B cell (primary cell): ENCODE measurements around the gene DNAJC6. TPM values are rescaled to one million over a fixed set of nuclear protein-coding genes. Genes with fewer than 3 reads are reported as not detected.

Experiments used
- ATAC-seq: fragments of 200-7000 bp; cut with Tn5 transposase; one replicate; pipeline ENCODE4 v1.10.0; 2021; ENCODE audit warnings: low read depth, mild to moderate bottlenecking, moderate number of reproducible peaks, moderate library complexity
- CTCF ChIA-PET: fragments of 350-600 bp; sonication (Branson Sonifier 250); formaldehyde crosslinking; loops from one replicate; lab custom pipeline; 2021; ENCODE audit warnings: antibody characterized with exemption, inconsistent platforms; lab: Charles Lee
- POLR2A ChIA-PET: fragments of 350-600 bp; sonication (Branson Sonifier 250); formaldehyde crosslinking; loops from one replicate; lab custom pipeline; 2021; ENCODE audit warnings: antibody characterized with exemption; lab: Charles Lee
- DNase-seq: peaks from one replicate; pipeline ENCODE4 v3.0.0; 2013
- H2AFZ ChIP-seq: 2 replicates; pipeline ENCODE4 v1.6.1; 2012; ENCODE audit warnings: mild to moderate bottlenecking, low read depth, low read length; ENCODE audit not compliant: insufficient read depth, poor library complexity, severe bottlenecking
- H3K27ac ChIP-seq, 2 donors: 1 replicate in 1 of 2; 2 replicates in 1 of 2; pipeline ENCODE4 v1.5.1; 2012 to 2013; ENCODE audit warnings: low read length in 2 of 2, mild to moderate bottlenecking in 2 of 2, moderate library complexity in 1 of 2
- H3K27me3 ChIP-seq, 4 experiments: fragments of 200-600 bp in 1 of 4; sonication (generic) in 1 of 4; replicated peaks in 1 of 4; 1 replicate in 2 of 4; 2 replicates in 2 of 4; pipeline versions ENCODE4 v1.6.1 to v1.7.0; 2013 to 2016; ENCODE audit warnings: low read length in 3 of 4, mild to moderate bottlenecking in 2 of 4, mixed read lengths in 1 of 4, moderate library complexity in 1 of 4; ENCODE audit not compliant: insufficient read depth in 4 of 4, control insufficient read depth in 3 of 4; ENCODE audit errors: control extremely low read depth in 1 of 4
- H3K36me3 ChIP-seq, 2 experiments: replicated peaks in 1 of 2; 1 replicate in 1 of 2; 2 replicates in 1 of 2; pipeline versions ENCODE4 v1.6.1 to v1.7.1; 2013; ENCODE audit warnings: low read length in 1 of 2; ENCODE audit not compliant: insufficient read depth in 2 of 2, control insufficient read depth in 1 of 2; ENCODE audit errors: control extremely low read depth in 1 of 2, extremely low read depth in 1 of 2
- H3K4me1 ChIP-seq, 2 donors: fragments of 200-600 bp in 1 of 2; sonication (generic) in 1 of 2; 1 replicate in 1 of 2; 2 replicates in 1 of 2; pipeline versions ENCODE4 v1.5.1 to v1.6.1; 2013 to 2017; ENCODE audit warnings: low read length in 2 of 2; ENCODE audit not compliant: control insufficient read depth in 2 of 2, insufficient read depth in 2 of 2
- H3K4me2 ChIP-seq: replicated peaks from 2 replicates; pipeline ENCODE3; 2012; ENCODE audit warnings: mild to moderate bottlenecking, low read depth, low read length; ENCODE audit not compliant: poor library complexity, severe bottlenecking
- H3K4me3 ChIP-seq, 5 experiments: fragments of 200-600 bp in 1 of 5; sonication (generic) in 1 of 5; 1 replicate in 3 of 5; 2 replicates in 2 of 5; pipeline versions ENCODE4 v1.5.1 to v1.7.0; 2011 to 2016; ENCODE audit warnings: low read length in 4 of 5, mild to moderate bottlenecking in 4 of 5, low read depth in 2 of 5, control low read depth in 1 of 5, moderate library complexity in 1 of 5; ENCODE audit not compliant: insufficient read depth in 1 of 5; ENCODE audit errors: control extremely low read depth in 1 of 5, extremely low read depth in 1 of 5
- H3K79me2 ChIP-seq: fragments of 200-600 bp; sonication (generic); one replicate; pipeline ENCODE4 v1.6.0; 2016; ENCODE audit warnings: low read length; ENCODE audit not compliant: control insufficient read depth, insufficient read depth
- H3K9ac ChIP-seq: fragments of 200-600 bp; sonication (generic); 2 replicates; pipeline ENCODE4 v1.6.1; 2017; ENCODE audit warnings: mild to moderate bottlenecking, low read length, moderate library complexity
- H3K9me3 ChIP-seq, 3 donors: one replicate each; pipeline versions ENCODE4 v1.6.1 to v1.7.1; 2013; ENCODE audit warnings: low read length in 2 of 3; ENCODE audit not compliant: control insufficient read depth in 2 of 3, insufficient read depth in 1 of 3; ENCODE audit errors: control extremely low read depth in 1 of 3
- H4K20me1 ChIP-seq: 2 replicates; pipeline ENCODE4 v1.6.0; 2012; ENCODE audit warnings: mild to moderate bottlenecking, low read length; ENCODE audit not compliant: insufficient read depth, control insufficient read depth, poor library complexity, severe bottlenecking
- H3K27ac Mint-ChIP-seq: one replicate; pipeline ENCODE4 v1.8.0; 2021; ENCODE audit warnings: mixed read lengths
- H3K27me3 Mint-ChIP-seq: one replicate; pipeline ENCODE4 v1.8.0; 2021; ENCODE audit warnings: mixed read lengths
- H3K4me1 Mint-ChIP-seq: one replicate; pipeline ENCODE4 v1.8.0; 2021; ENCODE audit warnings: mixed read lengths
- H3K4me3 Mint-ChIP-seq: one replicate; pipeline ENCODE4 v1.8.0; 2021; ENCODE audit warnings: mixed read lengths
- H3K9me3 Mint-ChIP-seq: one replicate; pipeline ENCODE4 v1.8.0; 2022; ENCODE audit warnings: mixed read lengths; ENCODE audit not compliant: insufficient read depth
- CTCF ChIP-seq: fragments of 200-600 bp; IDR thresholded peaks from one replicate; pipeline ENCODE4 v1.8.0; 2022; ENCODE audit warnings: antibody characterized with exemption, mild to moderate bottlenecking
- EZH2 ChIP-seq: IDR thresholded peaks from 2 replicates; pipeline ENCODE4 v1.6.1; 2012; ENCODE audit warnings: borderline replicate concordance, low read depth, mild to moderate bottlenecking, moderate library complexity, low read length; ENCODE audit not compliant: insufficient read depth, poor library complexity, severe bottlenecking
- WGBS: methylation state at CpG from one replicate; pipeline ENCODE4 v1.1.5; 2013; ENCODE audit warnings: missing lambda C conversion rate; ENCODE audit not compliant: insufficient coverage; 5-methylcytosine and 5-hydroxymethylcytosine counted together
- intact Hi-C: fragments of 100-400 bp; cut with micrococcal nuclease; formaldehyde crosslinking; loops from one replicate; pipeline ENCODE4 v1.10.0; 2022
- polyA plus RNA-seq: library from polyadenylated mRNA; depleted of rRNA; stranded (reverse); fragments of >200 nt; gene quantifications from 2 replicates; pipeline ENCODE4 v1.2.3, GENCODE V29; 2012
- total RNA-seq, 2 donors: library from RNA; stranded (reverse); fragments of 120-200 nt in 1 of 2; gene quantifications; 1 replicate in 1 of 2; 2 replicates in 1 of 2; pipeline versions ENCODE4 v1.2.3 to v1.2.4, GENCODE V29; 2013 to 2022

Gene DNAJC6
- total and polyA plus RNA-seq, 2 donors (not counting 1 experiment from before 2014, with no cell fraction given) = 0.12 to 0.69 TPM

GRCh38 chr1:65393347-65393746, 84.0 kb downstream of the DNAJC6 start:
- ChIA-PET CTCF (no interaction called here), POLR2A (no interaction called here)
- Histone ChIP-seq H3K9ac (no peak overlapping the region), H3K4me3 (no peak overlapping the region), H3K4me2 (no peak overlapping the region), H3K36me3 (no peaks in the 10 kb centered on the region), H3K27me3 (no peaks in the 10 kb centered on the region), H3K27ac (no peak overlapping the region), H4K20me1 (no peaks in the 10 kb centered on the region), H3K79me2 (no peaks in the 10 kb centered on the region), H2AFZ (no peak overlapping the region), H3K4me1 (no peaks in the 10 kb centered on the region), H3K9me3 (no peaks in the 10 kb centered on the region)
- WGBS = 86% methylated on average over 2 of the region's 2 CpGs
- no peaks in the 10 kb centered on the region for H3K27me3 Mint-ChIP-seq
- no peak overlapping the region for H3K27ac Mint-ChIP-seq
- ATAC-seq (no peak), DNase-seq (no peak)
- no peak for TF ChIP-seq CTCF
- no peaks in the 10 kb centered on the region for H3K9me3 Mint-ChIP-seq
- H3K4me3 Mint-ChIP-seq = no peak overlapping the region
- intact Hi-C loops = no loop called here
- no peaks in the 10 kb centered on the region for H3K4me1 Mint-ChIP-seq

GRCh38 chr1:65393928-65394327, 84.6 kb downstream of the DNAJC6 start:
- H3K4me1 Mint-ChIP-seq = no peaks in the 10 kb centered on the region
- no peak overlapping the region for H3K27ac Mint-ChIP-seq
- H3K9ac ChIP-seq = no peak overlapping the region
- no peak overlapping the region for H3K4me3 Mint-ChIP-seq
- POLR2A ChIA-PET = no interaction called here
- no peaks in the 10 kb centered on the region for H3K79me2 ChIP-seq
- DNase-seq (no peak), ATAC-seq (no peak)
- no peak overlapping the region for H3K27ac ChIP-seq
- H3K4me3 ChIP-seq = no peak overlapping the region
- H3K9me3 ChIP-seq = no peaks in the 10 kb centered on the region
- CTCF ChIA-PET = no interaction called here
- H3K36me3 ChIP-seq = no peaks in the 10 kb centered on the region
- H4K20me1 ChIP-seq = no peaks in the 10 kb centered on the region
- H3K27me3 Mint-ChIP-seq = no peaks in the 10 kb centered on the region
- H3K4me2 ChIP-seq = no peak overlapping the region
- H2AFZ ChIP-seq = no peak overlapping the region
- H3K4me1 ChIP-seq = no peaks in the 10 kb centered on the region
- no peaks in the 10 kb centered on the region for H3K27me3 ChIP-seq
- WGBS = 80% methylated on average over 1 of the region's 1 CpG
- intact Hi-C loops = no loop called here
- no peaks in the 10 kb centered on the region for H3K9me3 Mint-ChIP-seq
- TF ChIP-seq CTCF (no peak), EZH2 (no peak)
